Choroid plexus epithelial cell (primary cell): ENCODE measurements around the gene TRMT2A.

ENCODE experiments used
- DNase-seq: peaks from one replicate; pipeline ENCODE4 v3.0.0-alpha.2; 2010; ENCODE audit warnings: low read depth
- H3K4me3 ChIP-seq: 2 replicates; pipeline ENCODE4 v1.5.1; 2011; ENCODE audit warnings: low read depth, mild to moderate bottlenecking, control low read depth, low read length, moderate library complexity
- CTCF ChIP-seq: conservative IDR thresholded peaks from 2 replicates; pipeline ENCODE4 v1.5.1; 2011; ENCODE audit warnings: low read depth, mild to moderate bottlenecking, control low read depth, inconsistent platforms, low read length, moderate library complexity

The TRMT2A gene

GRCh38 chr22:20125201-20126174 is 8.5 kb upstream of the TRMT2A start:
- DNase-seq = no peak
- H3K4me3 ChIP-seq = no peak overlapping the region
- TF ChIP-seq CTCF = no peak

GRCh38 chr22:20124083-20124787 is 7.2 kb upstream of the TRMT2A start:
- DNase-seq = no peak
- TF ChIP-seq CTCF = no peak
- no peak overlapping the region for H3K4me3 ChIP-seq

- no peak overlapping the region for H3K4me3 ChIP-seq
- DNase-seq = no peak
- no peak for TF ChIP-seq CTCF
These were observed 6.5 kb upstream of the TRMT2A start for GRCh38 chr22:20123366-20124082.

- no peak for TF ChIP-seq CTCF
- no peak for DNase-seq
- no peak overlapping the region for H3K4me3 ChIP-seq
These were observed 4.9 kb upstream of the TRMT2A start for GRCh38 chr22:20121856-20122415.

- H3K4me3 ChIP-seq = peak overlapping the region; percentile 78
- no peak for TF ChIP-seq CTCF
- DNase-seq = no peak
These were observed 1.4 kb upstream of the TRMT2A start for GRCh38 chr22:20118300-20119020.

GRCh38 chr22:20117633-20118299 is 740 bp upstream of the TRMT2A start:
- DNase-seq = peak; percentile 34
- H3K4me3 ChIP-seq = peak overlapping the region; percentile 78

More at GRCh38 chr22:20117633-20118299, 740 bp upstream of the TRMT2A start:
- no peak for TF ChIP-seq CTCF
